Measurements from ENCODE around the gene KLF6. TPM values are rescaled to one million over a fixed set of nuclear protein-coding genes. Genes with fewer than 3 reads are reported as not detected.

The KLF6 gene
- total RNA-seq, 1 donor from 2014 or later, result 99.1 TPM

- no peaks in the 10 kb centered on the region for H3K27me3 Mint-ChIP-seq (ENCODE audit: low read depth)
- no peaks in the 10 kb centered on the region for H3K36me3 Mint-ChIP-seq
- TF ChIP-seq CTCF (IDR thresholded peaks at IDR 0.05; ENCODE audit: unreplicated experiment), result no peak
- no peak overlapping the region for H3K4me3 Mint-ChIP-seq
- DNase-seq (ENCODE audit: low spot score in 2 of 2, unreplicated experiment in 2 of 2), result no peak
- peaks cover 32% of the 10 kb centered on the region for H3K4me1 Mint-ChIP-seq
- peak overlapping the region; percentile 85 for H3K27ac Mint-ChIP-seq
- H3K9me3 Mint-ChIP-seq, result no peaks in the 10 kb centered on the region
Observed at GRCh38 chr10:3755440-3756359, 29.3 kb downstream of the KLF6 start.

DNA sequence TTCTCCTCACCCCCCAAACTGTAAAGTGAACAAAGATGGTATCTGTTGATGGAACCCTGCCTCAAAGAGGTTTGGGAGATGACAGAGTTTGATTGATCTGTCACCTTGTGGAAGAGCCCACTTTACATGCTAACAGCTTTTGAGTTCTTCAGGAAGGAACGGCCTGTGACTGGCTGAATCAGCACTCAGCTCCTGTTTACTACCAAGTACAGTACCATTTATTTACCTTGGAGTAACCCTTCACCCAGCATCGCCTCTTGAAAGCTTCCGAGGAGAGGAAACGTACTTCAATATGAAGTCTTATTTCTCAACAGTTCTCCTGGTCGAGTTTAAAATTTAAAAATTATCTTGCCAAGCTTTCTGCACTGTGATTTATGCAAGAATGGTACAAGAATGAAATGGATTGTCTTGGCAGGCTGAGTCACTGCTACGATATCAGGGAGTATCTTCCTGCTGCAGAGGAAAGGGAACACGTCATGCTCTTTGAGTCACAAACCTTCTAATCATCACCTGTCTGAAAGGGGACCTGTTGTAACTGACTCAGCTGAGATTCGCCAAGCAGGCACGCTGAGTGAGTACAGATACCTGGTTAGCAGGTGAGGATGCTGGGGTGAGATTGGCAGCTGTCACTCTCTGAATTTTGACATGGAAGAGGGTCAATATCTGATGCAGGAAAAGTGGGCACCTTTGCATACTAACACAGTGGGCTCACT is 30.1 kb downstream of the KLF6 start:
- Mint-ChIP-seq H3K27me3 (ENCODE audit: low read depth) (no peaks in the 10 kb centered on the region), H3K27ac (peak overlapping the region; percentile 85), H3K4me3 (peak overlapping the region; percentile 18), H3K9me3 (no peaks in the 10 kb centered on the region), H3K36me3 (no peaks in the 10 kb centered on the region), H3K4me1 (peaks cover 40% of the 10 kb centered on the region)
- no peak for DNase-seq (ENCODE audit: low spot score in 2 of 2, unreplicated experiment in 2 of 2)
- TF ChIP-seq CTCF (IDR thresholded peaks at IDR 0.05; ENCODE audit: unreplicated experiment), result no peak

- Mint-ChIP-seq H3K27me3 (ENCODE audit: low read depth) (no peaks in the 10 kb centered on the region), H3K27ac (peak overlapping the region; percentile 75), H3K4me3 (no peak overlapping the region), H3K36me3 (no peaks in the 10 kb centered on the region), H3K9me3 (no peaks in the 10 kb centered on the region), H3K4me1 (peaks cover 51% of the 10 kb centered on the region)
- TF ChIP-seq CTCF (IDR thresholded peaks at IDR 0.05; ENCODE audit: unreplicated experiment), result no peak
- no peak for DNase-seq (ENCODE audit: low spot score in 2 of 2, unreplicated experiment in 2 of 2)
Observed at GRCh38 chr10:3750854-3751253, 34.2 kb downstream of the KLF6 start.

- Mint-ChIP-seq H3K9me3 (no peaks in the 10 kb centered on the region), H3K27ac (peak overlapping the region; percentile 75), H3K4me3 (peak overlapping the region; percentile 52), H3K27me3 (ENCODE audit: low read depth) (no peaks in the 10 kb centered on the region), H3K36me3 (no peaks in the 10 kb centered on the region), H3K4me1 (peaks cover 44% of the 10 kb centered on the region)
- no peak for TF ChIP-seq CTCF (IDR thresholded peaks at IDR 0.05; ENCODE audit: unreplicated experiment)
- peak in 1 of 2 experiments; percentile 47 for DNase-seq (ENCODE audit: low spot score in 2 of 2, unreplicated experiment in 2 of 2)
Observed at GRCh38 chr10:3750006-3750816, 34.8 kb downstream of the KLF6 start.

DNA sequence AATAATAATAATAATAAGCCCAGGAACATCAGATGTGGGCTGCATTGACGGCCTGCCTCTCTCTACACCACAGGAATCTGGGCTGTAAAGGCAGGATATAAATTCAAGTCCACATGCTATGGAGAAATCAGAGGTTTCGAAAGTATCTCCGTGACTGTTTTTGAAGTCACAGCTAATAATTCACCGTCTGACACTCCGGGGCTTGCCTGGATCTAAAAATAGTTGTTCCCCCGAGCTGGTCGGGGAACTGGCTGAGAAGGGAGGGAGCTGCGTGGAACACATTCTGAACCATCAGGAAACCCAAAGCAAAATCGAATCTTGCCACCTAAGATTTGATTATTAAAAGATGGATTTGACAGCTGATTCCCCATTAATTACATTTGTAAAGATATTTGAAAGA is 35.4 kb downstream of the KLF6 start:
- Mint-ChIP-seq H3K27me3 (ENCODE audit: low read depth) (no peaks in the 10 kb centered on the region), H3K4me3 (peak overlapping the region; percentile 52), H3K4me1 (peaks cover 38% of the 10 kb centered on the region), H3K36me3 (no peaks in the 10 kb centered on the region), H3K9me3 (no peaks in the 10 kb centered on the region), H3K27ac (peak overlapping the region; percentile 75)
- peak in 1 of 2 experiments; percentile 48 for DNase-seq (ENCODE audit: low spot score in 2 of 2, unreplicated experiment in 2 of 2)
- no peak for TF ChIP-seq CTCF (IDR thresholded peaks at IDR 0.05; ENCODE audit: unreplicated experiment)
